K562 (cell line): ENCODE measurements around the gene CEP95. TPM values are rescaled to one million over a fixed set of nuclear protein-coding genes. Genes with fewer than 3 reads are reported as not detected.

Source experiments
- CBFA2T3 ChIP-seq: fragments of 450-650 bp; IDR thresholded peaks from 2 replicates; pipeline ENCODE4 v1.6.1; 2017
- CBX3 ChIP-seq, 2 experiments: IDR thresholded peaks; 1 replicate in 1 of 2; 2 replicates in 1 of 2; pipeline ENCODE4 v1.6.1; 2012; ENCODE audit warnings: inconsistent platforms in 2 of 2, low read length in 2 of 2, borderline replicate concordance in 1 of 2, control low read depth in 1 of 2
- CREBBP ChIP-seq: IDR thresholded peaks from one replicate; pipeline ENCODE4 v1.6.1; 2012; ENCODE audit warnings: low read depth, mild to moderate bottlenecking, control low read depth, inconsistent platforms, low read length
- HDAC8 ChIP-seq: fragments of 450-650 bp; IDR thresholded peaks from 2 replicates; pipeline ENCODE4 v1.6.1; 2016; ENCODE audit warnings: mild to moderate bottlenecking, missing genetic modification characterization, moderate library complexity, missing compliant biosample characterization
- HSF4 ChIP-seq: fragments of 250-450 bp; sonication (Bioruptor Pico); IDR thresholded peaks from 2 replicates; pipeline ENCODE4 v2.1.2; 2022; ENCODE audit warnings: mild to moderate bottlenecking, moderate library complexity, borderline replicate concordance
- ILK ChIP-seq: fragments of 450-650 bp; IDR thresholded peaks from 2 replicates; pipeline ENCODE4 v1.6.1; 2016; ENCODE audit warnings: missing genetic modification characterization, low read depth, mild to moderate bottlenecking, missing compliant biosample characterization, moderate library complexity, borderline replicate concordance
- MTA3 ChIP-seq: fragments of 450-650 bp; formaldehyde crosslinking; IDR thresholded peaks from 2 replicates; pipeline ENCODE4 v1.6.1; 2017; ENCODE audit warnings: mild to moderate bottlenecking, borderline replicate concordance
- NELFE ChIP-seq: IDR thresholded peaks from 2 replicates; pipeline ENCODE4 v1.6.1; 2011; ENCODE audit warnings: mild to moderate bottlenecking; ENCODE audit not compliant: insufficient read depth, insufficient read length
- NR4A1 ChIP-seq, 2 experiments: fragments of 250-450 bp in 1 of 2; fragments of 450-650 bp in 1 of 2; sonication (Bioruptor Pico) in 1 of 2; IDR thresholded peaks; 2 replicates each; pipeline versions ENCODE4 v1.4.0 to v1.6.1; 2016 to 2020; ENCODE audit warnings: mild to moderate bottlenecking in 2 of 2, missing compliant biosample characterization in 1 of 2, missing genetic modification characterization in 1 of 2, moderate library complexity in 1 of 2
- PHB ChIP-seq: fragments of 250-450 bp; sonication (Bioruptor Pico); IDR thresholded peaks from 2 replicates; pipeline ENCODE4 v1.5.0; 2021
- PHF8 ChIP-seq: fragments of 200-600 bp; sonication (generic); IDR thresholded peaks from 2 replicates; pipeline ENCODE4 v1.6.1; 2012; ENCODE audit warnings: mixed run types, mild to moderate bottlenecking, inconsistent platforms, low read length, moderate library complexity, borderline replicate concordance
- RBM25 ChIP-seq: fragments of 200-400 bp; formaldehyde crosslinking; IDR thresholded peaks from 2 replicates; pipeline ENCODE4 v1.6.1; 2018; ENCODE audit warnings: low read length, low read depth, moderate library complexity; ENCODE audit not compliant: severe bottlenecking
- SNIP1 ChIP-seq: fragments of 450-650 bp; IDR thresholded peaks from 2 replicates; pipeline ENCODE4 v1.7.1; 2017; ENCODE audit warnings: low read depth, mild to moderate bottlenecking
- SPI1 ChIP-seq: IDR thresholded peaks from 2 replicates; pipeline ENCODE4 v1.6.1; 2011; ENCODE audit warnings: low read depth, low read length, control low read depth, borderline replicate concordance
- TCF7L2 ChIP-seq: fragments of 150-350 bp; IDR thresholded peaks from 2 replicates; pipeline ENCODE4 v1.6.1; 2016; ENCODE audit warnings: low read depth, mild to moderate bottlenecking, low read length, moderate library complexity
- YBX1 ChIP-seq: fragments of 450-650 bp; IDR thresholded peaks from 2 replicates; pipeline ENCODE4 v1.7.1; 2016; ENCODE audit warnings: mild to moderate bottlenecking
- ZNF79 ChIP-seq: fragments of 250-450 bp; sonication (Bioruptor Pico); IDR thresholded peaks from 2 replicates; pipeline ENCODE4 v1.4.0; 2020; ENCODE audit warnings: low read depth, mild to moderate bottlenecking, moderate library complexity
- polyA plus RNA-seq, 8 experiments: library from polyadenylated mRNA; depleted of rRNA in 4 of 8; stranded (reverse) in 5 of 8; unstranded in 3 of 8; fragments of >200 nt; fragmentation: Nextera tagmentation in 2 of 8; fragmentation: Illumina TruSeq in 1 of 8; extraction: Ambion mirVana in 2 of 8; extraction: Trizol in 1 of 8; gene quantifications; 2 replicates each; pipeline versions ENCODE4 v1.2.1 to v1.2.3, GENCODE V29; 2011 to 2014; ENCODE audit warnings: inconsistent platforms in 1 of 8, missing spikeins in 1 of 8
- total RNA-seq, 7 experiments: library from RNA; depleted of rRNA in 6 of 7; stranded (reverse); fragments of >200 nt in 6 of 7; fragmentation: Illumina TruSeq in 2 of 7; extraction: Trizol in 2 of 7; gene quantifications; 2 replicates each; pipeline versions ENCODE4 v1.2.1 to v1.2.3, GENCODE V29; 2011 to 2021; ENCODE audit warnings: low replicate concordance in 1 of 7
- TF ChIP-seq, protein P1 (sequence below), 2 experiments: fragments of 200-800 bp in 1 of 2; sonication (Bioruptor generic) in 1 of 2; sonication (generic) in 1 of 2; formaldehyde crosslinking in 1 of 2; IDR thresholded peaks in 1 of 2; conservative IDR thresholded peaks in 1 of 2; 2 replicates each; pipeline versions ENCODE4 v1.5.0 to v1.6.1; 2016 to 2020; ENCODE audit warnings: missing compliant biosample characterization in 1 of 2, missing genetic modification characterization in 1 of 2, missing genetic modification reagents in 1 of 2
- TF ChIP-seq, protein P2 (sequence below): fragments of 250-450 bp; sonication (Bioruptor Pico); IDR thresholded peaks from 2 replicates; pipeline ENCODE4 v1.4.0; 2020; ENCODE audit warnings: mild to moderate bottlenecking, moderate library complexity
- TF ChIP-seq, protein P3 (sequence below): fragments of 250-450 bp; sonication (Bioruptor Pico); IDR thresholded peaks from 2 replicates; pipeline ENCODE4 v1.6.1; 2021; ENCODE audit warnings: mild to moderate bottlenecking
- TF ChIP-seq, protein P4 (sequence below): IDR thresholded peaks from 2 replicates; pipeline ENCODE4 v1.6.1; 2011; ENCODE audit warnings: borderline replicate concordance, low read depth, mild to moderate bottlenecking, moderate library complexity, low read length; ENCODE audit not compliant: insufficient read depth, poor library complexity, severe bottlenecking
- TF ChIP-seq, protein P5 (sequence below): fragments of 450-650 bp; formaldehyde crosslinking; IDR thresholded peaks from 2 replicates; pipeline ENCODE4 v1.4.0; 2022; ENCODE audit warnings: missing genetic modification characterization

CEP95 gene
- total and polyA plus RNA-seq, 9 of the 15 experiments (the other 6 are each of a cell fraction or from before 2014, with no cell fraction given), result 26.7 to 80.7 (median 56.9) TPM

DNA sequence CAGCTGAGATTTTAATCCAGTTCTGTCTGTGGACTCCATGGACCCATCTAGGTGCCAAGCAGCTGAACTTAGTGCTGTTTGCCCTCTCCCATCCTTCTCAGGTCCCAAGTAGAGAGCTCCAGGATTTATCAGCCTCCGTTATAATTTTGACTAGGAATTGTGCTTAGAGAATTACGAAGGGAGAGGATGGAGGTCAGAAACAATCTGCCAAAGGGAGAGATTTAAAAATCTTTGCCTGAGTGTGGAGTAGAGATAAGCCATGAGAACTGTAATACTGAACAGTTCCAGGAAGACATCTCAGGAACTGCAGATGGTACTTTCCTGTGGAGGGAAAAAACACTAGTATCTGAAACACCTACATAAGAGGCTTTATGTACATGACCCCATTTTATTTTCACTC lies 27.0 kb downstream of the CEP95 start (continued):
- TF ChIP-seq, protein P1, sequence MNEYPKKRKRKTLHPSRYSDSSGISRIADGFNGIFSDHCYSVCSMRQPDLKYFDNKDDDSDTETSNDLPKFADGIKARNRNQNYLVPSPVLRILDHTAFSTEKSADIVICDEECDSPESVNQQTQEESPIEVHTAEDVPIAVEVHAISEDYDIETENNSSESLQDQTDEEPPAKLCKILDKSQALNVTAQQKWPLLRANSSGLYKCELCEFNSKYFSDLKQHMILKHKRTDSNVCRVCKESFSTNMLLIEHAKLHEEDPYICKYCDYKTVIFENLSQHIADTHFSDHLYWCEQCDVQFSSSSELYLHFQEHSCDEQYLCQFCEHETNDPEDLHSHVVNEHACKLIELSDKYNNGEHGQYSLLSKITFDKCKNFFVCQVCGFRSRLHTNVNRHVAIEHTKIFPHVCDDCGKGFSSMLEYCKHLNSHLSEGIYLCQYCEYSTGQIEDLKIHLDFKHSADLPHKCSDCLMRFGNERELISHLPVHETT (CRISPR knock-in tag; conservative IDR thresholded peaks at IDR 0.05 in 1 of 2, IDR thresholded peaks at IDR 0.05 in 1 of 2), result no peak
- TF ChIP-seq NELFE (no peak), TCF7L2 (no peak), NR4A1 (CRISPR knock-in tag; IDR thresholded peaks at IDR 0.05) (no peak), NR4A1 (tag; IDR thresholded peaks at IDR 0.05) (peak; percentile 50; the same call in 1 of the 2 replicates), CBX3 (IDR thresholded peaks at IDR 0.05; ENCODE audit: borderline replicate concordance in 1 of 2, low read length in 2 of 2) (no peak), ZNF79 (CRISPR knock-in tag) (no peak), CREBBP (no peak), HSF4 (no peak), ILK (no peak), SNIP1 (no peak), SPI1 (no peak), YBX1 (no peak), RBM25 (no peak), PHB (CRISPR knock-in tag) (no peak), MTA3 (no peak), HDAC8 (tag) (no peak), CBFA2T3 (peak; percentile 93), PHF8 (no peak)
- TF ChIP-seq, protein P2, sequence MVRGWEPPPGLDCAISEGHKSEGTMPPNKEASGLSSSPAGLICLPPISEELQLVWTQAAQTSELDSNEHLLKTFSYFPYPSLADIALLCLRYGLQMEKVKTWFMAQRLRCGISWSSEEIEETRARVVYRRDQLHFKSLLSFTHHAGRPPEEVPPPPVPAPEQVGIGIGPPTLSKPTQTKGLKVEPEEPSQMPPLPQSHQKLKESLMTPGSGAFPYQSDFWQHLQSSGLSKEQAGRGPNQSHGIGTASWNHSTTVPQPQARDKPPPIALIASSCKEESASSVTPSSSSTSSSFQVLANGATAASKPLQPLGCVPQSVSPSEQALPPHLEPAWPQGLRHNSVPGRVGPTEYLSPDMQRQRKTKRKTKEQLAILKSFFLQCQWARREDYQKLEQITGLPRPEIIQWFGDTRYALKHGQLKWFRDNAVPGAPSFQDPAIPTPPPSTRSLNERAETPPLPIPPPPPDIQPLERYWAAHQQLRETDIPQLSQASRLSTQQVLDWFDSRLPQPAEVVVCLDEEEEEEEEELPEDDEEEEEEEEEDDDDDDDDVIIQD, result no peak
- TF ChIP-seq, protein P3, sequence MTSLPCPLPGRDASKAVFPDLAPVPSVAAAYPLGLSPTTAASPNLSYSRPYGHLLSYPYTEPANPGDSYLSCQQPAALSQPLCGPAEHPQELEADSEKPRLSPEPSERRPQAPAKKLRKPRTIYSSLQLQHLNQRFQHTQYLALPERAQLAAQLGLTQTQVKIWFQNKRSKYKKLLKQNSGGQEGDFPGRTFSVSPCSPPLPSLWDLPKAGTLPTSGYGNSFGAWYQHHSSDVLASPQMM (CRISPR knock-in tag), result no peak
- TF ChIP-seq, protein P4, sequence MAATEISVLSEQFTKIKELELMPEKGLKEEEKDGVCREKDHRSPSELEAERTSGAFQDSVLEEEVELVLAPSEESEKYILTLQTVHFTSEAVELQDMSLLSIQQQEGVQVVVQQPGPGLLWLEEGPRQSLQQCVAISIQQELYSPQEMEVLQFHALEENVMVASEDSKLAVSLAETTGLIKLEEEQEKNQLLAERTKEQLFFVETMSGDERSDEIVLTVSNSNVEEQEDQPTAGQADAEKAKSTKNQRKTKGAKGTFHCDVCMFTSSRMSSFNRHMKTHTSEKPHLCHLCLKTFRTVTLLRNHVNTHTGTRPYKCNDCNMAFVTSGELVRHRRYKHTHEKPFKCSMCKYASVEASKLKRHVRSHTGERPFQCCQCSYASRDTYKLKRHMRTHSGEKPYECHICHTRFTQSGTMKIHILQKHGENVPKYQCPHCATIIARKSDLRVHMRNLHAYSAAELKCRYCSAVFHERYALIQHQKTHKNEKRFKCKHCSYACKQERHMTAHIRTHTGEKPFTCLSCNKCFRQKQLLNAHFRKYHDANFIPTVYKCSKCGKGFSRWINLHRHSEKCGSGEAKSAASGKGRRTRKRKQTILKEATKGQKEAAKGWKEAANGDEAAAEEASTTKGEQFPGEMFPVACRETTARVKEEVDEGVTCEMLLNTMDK, result no peak
- TF ChIP-seq, protein P5, sequence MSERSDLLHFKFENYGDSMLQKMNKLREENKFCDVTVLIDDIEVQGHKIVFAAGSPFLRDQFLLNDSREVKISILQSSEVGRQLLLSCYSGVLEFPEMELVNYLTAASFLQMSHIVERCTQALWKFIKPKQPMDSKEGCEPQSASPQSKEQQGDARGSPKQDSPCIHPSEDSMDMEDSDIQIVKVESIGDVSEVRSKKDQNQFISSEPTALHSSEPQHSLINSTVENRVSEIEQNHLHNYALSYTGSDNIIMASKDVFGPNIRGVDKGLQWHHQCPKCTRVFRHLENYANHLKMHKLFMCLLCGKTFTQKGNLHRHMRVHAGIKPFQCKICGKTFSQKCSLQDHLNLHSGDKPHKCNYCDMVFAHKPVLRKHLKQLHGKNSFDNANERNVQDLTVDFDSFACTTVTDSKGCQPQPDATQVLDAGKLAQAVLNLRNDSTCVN, result no peak
